GM18868 (cell line): ENCODE data around the gene ZER1.
A peak's percentile ranks its signal among the peaks of the same experiment; 100 is the strongest.
"Not testable (repeated sequence)": the region's sequence is repeated elsewhere in the genome, so short reads cannot be mapped to it uniquely, and the experiment has no call there.

ENCODE experiments used
- ATAC-seq: cut with Tn5 transposase; IDR thresholded peaks from one replicate; pipeline ENCODE4 v1.9.1; 2021; ENCODE audit warnings: mild to moderate bottlenecking, moderate library complexity; ENCODE audit not compliant: unreplicated experiment

ZER1 gene

GRCh38 chr9:128718047-128718446 lies 53.7 kb downstream of the ZER1 start:
- ATAC-seq, result no peak

- ATAC-seq, result no peak
Observed at GRCh38 chr9:128716581-128717254, 55.0 kb downstream of the ZER1 start.

- no peak for ATAC-seq
Observed at GRCh38 chr9:128715436-128715750, 56.3 kb downstream of the ZER1 start.

GRCh38 chr9:128714586-128715435 lies 56.9 kb downstream of the ZER1 start:
- ATAC-seq, result no peak

- ATAC-seq, result no peak
Observed at GRCh38 chr9:128713941-128714573, 57.7 kb downstream of the ZER1 start.

- no peak for ATAC-seq
Observed at GRCh38 chr9:128713411-128713780, 58.3 kb downstream of the ZER1 start.

GRCh38 chr9:128712451-128713410 lies 59.0 kb downstream of the ZER1 start:
- no peak for ATAC-seq

- no peak for ATAC-seq
Observed at GRCh38 chr9:128707446-128707845, 64.3 kb downstream of the ZER1 start.

- ATAC-seq, result no peak
Observed at GRCh38 chr9:128706671-128707381, 64.9 kb downstream of the ZER1 start.

GRCh38 chr9:128706045-128706444 lies 65.7 kb downstream of the ZER1 start:
- no peak for ATAC-seq

GRCh38 chr9:128705051-128705965 lies 66.4 kb downstream of the ZER1 start:
- ATAC-seq, result no peak

- no peak for ATAC-seq
Observed at GRCh38 chr9:128704356-128704670, 67.4 kb downstream of the ZER1 start.

- ATAC-seq, result no peak
Observed at GRCh38 chr9:128703616-128704355, 67.9 kb downstream of the ZER1 start.

GRCh38 chr9:128702949-128703615 lies 68.6 kb downstream of the ZER1 start:
- ATAC-seq, result peak; percentile 28

GRCh38 chr9:128702445-128702948 lies 69.2 kb downstream of the ZER1 start, which contains the start of gene PKN3:
TSS of gene PKN3 (plus strand) at chr9:128702503. CDS start at chr9:128702916, 413 bp downstream.
- peak; percentile 72 for ATAC-seq

GRCh38 chr9:128701227-128701854 lies 70.4 kb downstream of the ZER1 start:
- no peak for ATAC-seq

GRCh38 chr9:128699096-128699795 lies 72.5 kb downstream of the ZER1 start:
- not testable (repeated sequence) for ATAC-seq
